Endodermal cell (in vitro differentiated cells): ENCODE measurements around the gene RNF181. TPM values are rescaled to one million over a fixed set of nuclear protein-coding genes. Genes with fewer than 3 reads are reported as not detected.
"Not testable (repeated sequence)": the region's sequence is repeated elsewhere in the genome, so short reads cannot be mapped to it uniquely, and the experiment has no call there.

Source experiments
- DNase-seq: peaks from one replicate; pipeline ENCODE4 v3.0.0-alpha.2; 2017
- H3K27ac ChIP-seq: 2 replicates; pipeline ENCODE4 v1.5.1; 2013; ENCODE audit warnings: mild to moderate bottlenecking, low read depth, low read length, moderate library complexity
- H3K27me3 ChIP-seq: 2 replicates; pipeline ENCODE4 v1.6.1; 2013; ENCODE audit warnings: mild to moderate bottlenecking, low read length, moderate library complexity; ENCODE audit not compliant: insufficient read depth, control insufficient read depth, poor library complexity, severe bottlenecking
- H3K36me3 ChIP-seq: 2 replicates; pipeline ENCODE4 v1.7.0; 2013; ENCODE audit warnings: mild to moderate bottlenecking, low read length, moderate library complexity; ENCODE audit not compliant: control insufficient read depth, insufficient read depth
- H3K4me1 ChIP-seq: one replicate; pipeline ENCODE4 v1.7.0; 2013; ENCODE audit warnings: low read length; ENCODE audit not compliant: control insufficient read depth, insufficient read depth
- H3K4me3 ChIP-seq: 2 replicates; pipeline ENCODE4 v1.5.1; 2013; ENCODE audit warnings: mild to moderate bottlenecking, low read length, moderate library complexity
- H3K9ac ChIP-seq: 2 replicates; pipeline ENCODE4 v1.6.1; 2013; ENCODE audit warnings: mild to moderate bottlenecking, low read length, moderate library complexity; ENCODE audit not compliant: poor library complexity, severe bottlenecking; ENCODE audit errors: extremely low read depth
- H3K9me3 ChIP-seq: 2 replicates; pipeline ENCODE4 v1.6.1; 2013; ENCODE audit warnings: mild to moderate bottlenecking, low read length, moderate library complexity; ENCODE audit not compliant: control insufficient read depth
- H3K27ac Mint-ChIP-seq: 2 replicates; pipeline ENCODE4 v1.8.0; 2020; ENCODE audit warnings: mixed read lengths
- H3K27me3 Mint-ChIP-seq: 2 replicates; pipeline ENCODE4 v1.8.0; 2021; ENCODE audit warnings: mild to moderate bottlenecking, mixed read lengths; ENCODE audit not compliant: insufficient read depth
- H3K36me3 Mint-ChIP-seq: 2 replicates; pipeline ENCODE4 v1.8.0; 2020; ENCODE audit warnings: low read depth, mixed read lengths
- H3K4me1 Mint-ChIP-seq: 2 replicates; pipeline ENCODE4 v1.8.0; 2020; ENCODE audit warnings: mixed read lengths
- H3K4me3 Mint-ChIP-seq: 2 replicates; pipeline ENCODE4 v1.8.0; 2020; ENCODE audit warnings: mild to moderate bottlenecking, moderate library complexity, mixed read lengths
- H3K9me3 Mint-ChIP-seq: 2 replicates; pipeline ENCODE4 v1.8.0; 2020; ENCODE audit warnings: mild to moderate bottlenecking, mixed read lengths
- CTCF ChIP-seq: fragments of 200-600 bp; sonication (generic); conservative IDR thresholded peaks from 2 replicates; pipeline ENCODE4 v1.5.0; 2021; ENCODE audit warnings: antibody characterized with exemption, mild to moderate bottlenecking
- WGBS, 2 experiments: methylation state at CpG; one replicate each; pipeline versions ENCODE4 v1.1.5 to v1.1.7; 2013; ENCODE audit warnings: missing lambda C conversion rate in 2 of 2, mixed read lengths in 1 of 2; ENCODE audit not compliant: insufficient coverage in 1 of 2, insufficient read length in 1 of 2; 5-methylcytosine and 5-hydroxymethylcytosine counted together
- total RNA-seq, 2 donors: library from RNA; stranded (reverse); fragmentation: NEBNext Ultra II Directional in 1 of 2; extraction: Animal tissue kit (Norgen Biotek cat#: 25700) in 1 of 2; gene quantifications; 2 replicates in 1 of 2; 3 replicates in 1 of 2; pipeline ENCODE4 v1.2.1, GENCODE V29; 2021

RNF181 gene
- total RNA-seq, 2 donors from 2014 or later: 113 to 118 TPM

- Histone ChIP-seq H3K9ac (no peak overlapping the region), H3K9me3 (no peaks in the 10 kb centered on the region), H3K27ac (no peak overlapping the region), H3K36me3 (peaks cover 61% of the 10 kb centered on the region), H3K4me3 (no peak overlapping the region), H3K4me1 (no peaks in the 10 kb centered on the region), H3K27me3 (no peaks in the 10 kb centered on the region)
- H3K27me3 Mint-ChIP-seq: no peaks in the 10 kb centered on the region
- peaks cover 11% of the 10 kb centered on the region for H3K4me1 Mint-ChIP-seq
- no peak for DNase-seq
- no peak overlapping the region for H3K4me3 Mint-ChIP-seq
- H3K27ac Mint-ChIP-seq: no peak overlapping the region
- TF ChIP-seq CTCF: no peak
- H3K36me3 Mint-ChIP-seq: peaks cover 61% of the 10 kb centered on the region
- 75 to 94% methylated on average over 3 to 5 of the region's 5 CpGs for WGBS, 2 experiments
- H3K9me3 Mint-ChIP-seq: no peaks in the 10 kb centered on the region
These were observed 38.4 kb upstream of the RNF181 start for GRCh38 chr2:85557130-85557529.

GRCh38 chr2:85558160-85558559 lies 37.4 kb upstream of the RNF181 start:
- no peak for DNase-seq
- WGBS, 2 experiments: 100% methylated on average over 1 of the region's 1 CpG
- Histone ChIP-seq H3K27ac (no peak overlapping the region), H3K4me3 (no peak overlapping the region), H3K9ac (no peak overlapping the region), H3K27me3 (no peaks in the 10 kb centered on the region), H3K36me3 (peaks cover 51% of the 10 kb centered on the region), H3K9me3 (no peaks in the 10 kb centered on the region), H3K4me1 (no peaks in the 10 kb centered on the region)
- Mint-ChIP-seq H3K27ac (no peak overlapping the region), H3K9me3 (no peaks in the 10 kb centered on the region), H3K36me3 (peaks cover 52% of the 10 kb centered on the region), H3K4me1 (peaks cover 11% of the 10 kb centered on the region), H3K27me3 (no peaks in the 10 kb centered on the region), H3K4me3 (no peak overlapping the region)
- no peak for TF ChIP-seq CTCF

- H3K9me3 ChIP-seq, DNase-seq, H3K27me3 ChIP-seq, H3K4me1 ChIP-seq, H3K9me3 Mint-ChIP-seq, H3K27me3 Mint-ChIP-seq, H3K27ac ChIP-seq: not testable (repeated sequence)
- H3K4me1 Mint-ChIP-seq: peaks cover 11% of the 10 kb centered on the region
- WGBS, 2 experiments: 88 to 92% methylated on average over 10 to 12 of the region's 12 CpGs
- H3K36me3 ChIP-seq: peaks cover 35% of the 10 kb centered on the region
- H3K4me3 Mint-ChIP-seq: peak overlapping the region; percentile 98
- peak overlapping the region; percentile 73 for H3K9ac ChIP-seq
- peak overlapping the region; percentile 98 for H3K4me3 ChIP-seq
- peak overlapping the region; percentile 98 for H3K27ac Mint-ChIP-seq
- H3K36me3 Mint-ChIP-seq: peaks cover 36% of the 10 kb centered on the region
These were observed 35.2 kb upstream of the RNF181 start for GRCh38 chr2:85560403-85560726.

GRCh38 chr2:85560812-85561279 lies 34.7 kb upstream of the RNF181 start:
- H3K4me3 ChIP-seq: peak overlapping the region; percentile 98
- Mint-ChIP-seq H3K27ac (peak overlapping the region; percentile 98), H3K4me3 (peak overlapping the region; percentile 98), H3K4me1 (peaks cover 11% of the 10 kb centered on the region), H3K9me3 (no peaks in the 10 kb centered on the region), H3K27me3 (no peaks in the 10 kb centered on the region), H3K36me3 (peaks cover 32% of the 10 kb centered on the region)
- H3K36me3 ChIP-seq: peaks cover 31% of the 10 kb centered on the region
- H3K27ac ChIP-seq: peak overlapping the region; percentile 60
- no peaks in the 10 kb centered on the region for H3K9me3 ChIP-seq
- peak overlapping the region; percentile 73 for H3K9ac ChIP-seq
- TF ChIP-seq CTCF: no peak
- no peaks in the 10 kb centered on the region for H3K4me1 ChIP-seq
- DNase-seq: no peak
- 0 to 10% methylated on average over 1 to 14 of the region's 14 CpGs for WGBS, 2 experiments
- no peaks in the 10 kb centered on the region for H3K27me3 ChIP-seq
